Fibroblast of pulmonary artery (primary cell): ENCODE data around the gene LGALS9.
"Not testable (repeated sequence)": the region's sequence is repeated elsewhere in the genome, so short reads cannot be mapped to it uniquely, and the experiment has no call there.

ENCODE experiments used
- DNase-seq: peaks from one replicate; pipeline ENCODE4 v3.0.0-alpha.2; 2010; ENCODE audit warnings: low read depth
- H3K4me3 ChIP-seq: replicated peaks from 2 replicates; pipeline ENCODE4 v1.5.1; 2011; ENCODE audit warnings: low read depth, mild to moderate bottlenecking, control low read depth, low read length, moderate library complexity
- TF ChIP-seq, protein P1 (sequence below): IDR thresholded peaks from 2 replicates; pipeline ENCODE4 v1.5.1; 2011; ENCODE audit warnings: mild to moderate bottlenecking, control low read depth, low read length, inconsistent platforms; ENCODE audit errors: missing control alignments

The LGALS9 gene

GRCh38 chr17:27649929-27650328 is 18.9 kb downstream of the LGALS9 start:
- no peak overlapping the region for H3K4me3 ChIP-seq
- TF ChIP-seq, protein P1, sequence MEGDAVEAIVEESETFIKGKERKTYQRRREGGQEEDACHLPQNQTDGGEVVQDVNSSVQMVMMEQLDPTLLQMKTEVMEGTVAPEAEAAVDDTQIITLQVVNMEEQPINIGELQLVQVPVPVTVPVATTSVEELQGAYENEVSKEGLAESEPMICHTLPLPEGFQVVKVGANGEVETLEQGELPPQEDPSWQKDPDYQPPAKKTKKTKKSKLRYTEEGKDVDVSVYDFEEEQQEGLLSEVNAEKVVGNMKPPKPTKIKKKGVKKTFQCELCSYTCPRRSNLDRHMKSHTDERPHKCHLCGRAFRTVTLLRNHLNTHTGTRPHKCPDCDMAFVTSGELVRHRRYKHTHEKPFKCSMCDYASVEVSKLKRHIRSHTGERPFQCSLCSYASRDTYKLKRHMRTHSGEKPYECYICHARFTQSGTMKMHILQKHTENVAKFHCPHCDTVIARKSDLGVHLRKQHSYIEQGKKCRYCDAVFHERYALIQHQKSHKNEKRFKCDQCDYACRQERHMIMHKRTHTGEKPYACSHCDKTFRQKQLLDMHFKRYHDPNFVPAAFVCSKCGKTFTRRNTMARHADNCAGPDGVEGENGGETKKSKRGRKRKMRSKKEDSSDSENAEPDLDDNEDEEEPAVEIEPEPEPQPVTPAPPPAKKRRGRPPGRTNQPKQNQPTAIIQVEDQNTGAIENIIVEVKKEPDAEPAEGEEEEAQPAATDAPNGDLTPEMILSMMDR = no peak
- no peak for DNase-seq

DNA sequence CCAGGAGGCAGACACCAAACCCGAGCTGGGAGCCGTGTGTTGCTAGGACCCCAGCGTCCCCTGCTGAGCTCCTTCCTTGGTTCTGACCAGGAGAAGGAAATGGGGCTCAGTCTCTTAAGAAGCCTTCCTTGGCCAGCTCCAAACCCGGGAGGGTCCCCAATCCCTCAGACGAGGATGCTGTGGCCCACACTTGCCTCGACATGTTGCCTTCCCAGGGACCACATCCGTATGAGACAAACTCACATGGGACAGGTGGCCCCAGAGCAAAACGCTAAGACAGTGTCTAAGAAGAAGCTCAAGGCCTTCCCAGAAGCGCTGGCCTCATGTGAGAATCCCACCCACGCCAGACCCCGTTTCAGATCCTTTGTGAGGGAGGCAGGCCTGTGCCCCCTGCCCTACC is 19.8 kb downstream of the LGALS9 start:
- DNase-seq = no peak
- no peak overlapping the region for H3K4me3 ChIP-seq
- TF ChIP-seq, protein P1 = no peak

DNA sequence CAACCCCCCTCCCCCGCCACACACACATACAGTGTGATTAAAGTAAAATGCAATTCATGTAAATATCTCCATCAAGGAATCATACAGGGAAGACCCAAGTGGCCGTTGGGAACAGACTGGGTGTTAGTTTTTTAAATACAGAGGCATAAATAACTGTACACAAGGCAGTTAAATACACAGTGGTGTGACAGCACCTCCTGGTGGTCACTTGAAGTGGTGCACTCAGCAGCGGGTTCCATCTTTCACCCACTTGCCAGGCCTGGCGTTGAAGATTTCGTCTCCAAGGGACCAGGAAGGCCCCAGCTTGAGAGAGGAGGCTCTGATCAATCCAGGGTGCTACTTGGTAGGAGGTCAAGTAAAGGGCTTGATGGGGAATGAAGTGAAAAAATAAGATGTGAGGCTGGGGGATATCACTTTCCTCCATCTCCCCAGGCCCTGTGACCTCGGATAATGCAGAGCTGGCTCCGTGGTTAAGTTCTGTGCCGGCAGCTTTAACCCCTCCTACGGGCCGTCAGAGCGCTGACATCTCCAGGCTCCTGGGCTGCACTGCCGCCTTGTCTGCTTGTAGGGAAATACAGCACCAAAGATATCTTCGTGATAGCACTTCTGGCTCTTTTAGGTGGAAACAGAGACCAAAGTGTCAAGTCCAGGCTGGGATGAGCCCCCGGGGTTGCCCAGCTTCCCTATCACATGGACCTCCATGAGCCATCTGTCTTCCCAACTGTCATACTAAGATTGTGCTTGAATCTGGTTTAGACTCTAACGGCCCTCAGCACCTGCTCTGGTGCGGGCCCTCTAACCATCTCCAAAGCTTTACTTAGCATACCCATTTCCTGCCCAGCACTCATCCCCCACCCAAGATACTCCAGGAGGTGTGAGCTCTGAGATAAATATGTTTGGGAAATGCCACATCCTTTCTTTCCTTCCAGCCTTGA is 20.7 kb downstream of the LGALS9 start:
- H3K4me3 ChIP-seq = no peak overlapping the region
- DNase-seq = peak; percentile 65
- TF ChIP-seq, protein P1 = peak; percentile 68

DNA sequence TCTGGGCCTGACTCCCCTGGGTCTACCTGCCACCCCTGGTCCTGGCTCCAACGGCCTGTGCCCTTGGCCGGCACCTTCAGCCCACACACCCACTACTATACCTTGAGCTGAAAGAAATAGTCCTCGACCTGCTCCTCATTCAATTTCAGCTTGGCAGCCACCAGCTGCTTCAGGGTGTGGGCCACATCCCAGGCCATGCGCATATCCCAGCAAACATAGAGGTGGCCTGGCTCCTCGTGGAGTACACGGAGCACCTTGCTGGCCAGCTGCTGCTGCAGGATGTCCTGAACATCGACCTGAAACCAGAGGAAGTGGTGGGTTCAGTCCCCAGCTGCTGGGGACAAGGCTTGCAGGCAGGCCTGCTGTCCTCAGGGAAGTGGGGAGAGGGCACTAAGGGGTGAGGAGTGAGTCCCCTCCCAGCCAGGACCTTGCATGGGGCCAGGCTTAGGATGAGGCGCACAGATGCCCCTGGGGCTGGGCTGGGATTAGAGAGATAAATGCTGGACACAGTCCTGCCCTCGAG is 22.5 kb downstream of the LGALS9 start:
- not testable (repeated sequence) for H3K4me3 ChIP-seq, DNase-seq

DNA sequence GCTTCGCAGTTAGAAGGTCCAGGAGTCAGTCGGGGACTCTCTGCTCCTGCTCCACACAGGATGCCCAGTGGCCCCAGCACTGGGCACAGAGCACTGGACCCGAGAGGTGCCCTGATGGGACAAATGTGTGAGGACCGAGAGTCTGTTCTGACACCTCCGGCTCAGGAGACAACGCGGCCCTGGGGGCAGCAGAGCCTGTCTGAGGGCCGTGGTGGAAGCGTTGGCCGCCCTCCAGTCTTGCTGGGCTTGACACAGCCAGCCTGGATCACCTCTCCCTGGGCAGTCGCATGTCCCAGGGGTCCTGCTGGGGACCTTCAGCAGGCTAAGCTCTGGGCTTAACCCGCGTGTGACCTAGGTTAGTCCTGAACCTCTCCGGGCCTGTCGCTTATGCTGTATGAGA is 23.1 kb downstream of the LGALS9 start:
- TF ChIP-seq, protein P1 = no peak
- no peak for DNase-seq
- no peak overlapping the region for H3K4me3 ChIP-seq

GRCh38 chr17:27654654-27655524 is 23.9 kb downstream of the LGALS9 start:
- no peak overlapping the region for H3K4me3 ChIP-seq
- peak; percentile 68 for DNase-seq
- TF ChIP-seq, protein P1 = peak; percentile 76

DNA sequence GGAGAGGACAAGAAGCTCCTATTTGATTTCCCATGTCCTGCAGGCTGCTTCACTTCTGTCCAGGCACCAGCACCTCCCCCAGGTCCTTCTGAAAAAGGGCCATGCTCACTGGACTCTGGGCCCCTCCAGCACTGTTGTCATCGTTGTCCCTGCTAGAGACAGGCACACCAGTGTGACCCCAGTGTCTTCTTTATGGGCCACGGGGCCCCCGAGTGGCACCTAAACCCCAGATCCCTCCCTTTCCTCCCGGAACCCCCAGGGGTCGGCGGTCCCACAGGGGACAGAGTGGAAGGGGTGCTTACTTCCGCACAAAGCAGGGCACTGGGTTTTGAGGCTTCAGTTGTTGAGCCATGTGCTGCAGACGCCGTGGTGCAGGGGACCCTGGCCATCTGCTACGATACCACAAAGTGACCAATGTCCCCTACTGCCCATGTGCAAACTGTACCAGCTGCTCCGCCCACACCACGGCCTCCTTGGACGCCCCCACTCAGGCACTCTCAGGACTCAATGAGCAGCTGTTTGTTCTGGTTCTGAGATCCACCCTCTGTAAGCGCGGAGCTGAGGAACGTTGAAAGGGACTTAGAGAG is 24.6 kb downstream of the LGALS9 start:
- DNase-seq, H3K4me3 ChIP-seq: not testable (repeated sequence)

GRCh38 chr17:27656620-27657019 is 25.6 kb downstream of the LGALS9 start:
- not testable (repeated sequence) for H3K4me3 ChIP-seq, DNase-seq
